Glutamatergic neuron (in vitro differentiated cells): ENCODE measurements around the gene TBC1D22A. TPM values are rescaled to one million over a fixed set of nuclear protein-coding genes. Genes with fewer than 3 reads are reported as not detected.

Experiments
- DNase-seq: peaks from one replicate; pipeline ENCODE4 v3.0.0; 2022
- H3K27ac Mint-ChIP-seq: one replicate; pipeline ENCODE4 v1.8.0; 2020; ENCODE audit warnings: mild to moderate bottlenecking, mixed read lengths, inconsistent platforms; ENCODE audit not compliant: unreplicated experiment
- H3K27me3 Mint-ChIP-seq: one replicate; pipeline ENCODE4 v1.8.0; 2020; ENCODE audit warnings: mild to moderate bottlenecking, moderate library complexity, mixed read lengths, inconsistent platforms; ENCODE audit not compliant: unreplicated experiment
- H3K36me3 Mint-ChIP-seq: one replicate; pipeline ENCODE4 v1.8.0; 2020; ENCODE audit warnings: mild to moderate bottlenecking, mixed read lengths, inconsistent platforms; ENCODE audit not compliant: unreplicated experiment
- H3K4me1 Mint-ChIP-seq: one replicate; pipeline ENCODE4 v1.8.0; 2020; ENCODE audit warnings: mild to moderate bottlenecking, low read depth, mixed read lengths, inconsistent platforms; ENCODE audit not compliant: unreplicated experiment
- H3K4me3 Mint-ChIP-seq: one replicate; pipeline ENCODE4 v1.8.0; 2020; ENCODE audit warnings: mild to moderate bottlenecking, mixed read lengths, inconsistent platforms; ENCODE audit not compliant: unreplicated experiment
- H3K9me3 Mint-ChIP-seq: one replicate; pipeline ENCODE4 v1.8.0; 2020; ENCODE audit warnings: mild to moderate bottlenecking, moderate library complexity, mixed read lengths, inconsistent platforms; ENCODE audit not compliant: unreplicated experiment
- CTCF ChIP-seq: fragments of 200-600 bp; sonication (generic); IDR thresholded peaks from one replicate; pipeline ENCODE4 v1.5.0; 2021; ENCODE audit not compliant: partially characterized antibody, unreplicated experiment
- total RNA-seq: library from RNA; stranded (reverse); fragmentation: NEBNext Ultra II Directional; extraction: Animal tissue kit (Norgen Biotek cat#: 25700); gene quantifications from one replicate; pipeline ENCODE4 v1.2.1, GENCODE V29; 2021; ENCODE audit not compliant: unreplicated experiment

Gene TBC1D22A
- total RNA-seq, 1 donor from 2014 or later = 23.0 TPM

DNA sequence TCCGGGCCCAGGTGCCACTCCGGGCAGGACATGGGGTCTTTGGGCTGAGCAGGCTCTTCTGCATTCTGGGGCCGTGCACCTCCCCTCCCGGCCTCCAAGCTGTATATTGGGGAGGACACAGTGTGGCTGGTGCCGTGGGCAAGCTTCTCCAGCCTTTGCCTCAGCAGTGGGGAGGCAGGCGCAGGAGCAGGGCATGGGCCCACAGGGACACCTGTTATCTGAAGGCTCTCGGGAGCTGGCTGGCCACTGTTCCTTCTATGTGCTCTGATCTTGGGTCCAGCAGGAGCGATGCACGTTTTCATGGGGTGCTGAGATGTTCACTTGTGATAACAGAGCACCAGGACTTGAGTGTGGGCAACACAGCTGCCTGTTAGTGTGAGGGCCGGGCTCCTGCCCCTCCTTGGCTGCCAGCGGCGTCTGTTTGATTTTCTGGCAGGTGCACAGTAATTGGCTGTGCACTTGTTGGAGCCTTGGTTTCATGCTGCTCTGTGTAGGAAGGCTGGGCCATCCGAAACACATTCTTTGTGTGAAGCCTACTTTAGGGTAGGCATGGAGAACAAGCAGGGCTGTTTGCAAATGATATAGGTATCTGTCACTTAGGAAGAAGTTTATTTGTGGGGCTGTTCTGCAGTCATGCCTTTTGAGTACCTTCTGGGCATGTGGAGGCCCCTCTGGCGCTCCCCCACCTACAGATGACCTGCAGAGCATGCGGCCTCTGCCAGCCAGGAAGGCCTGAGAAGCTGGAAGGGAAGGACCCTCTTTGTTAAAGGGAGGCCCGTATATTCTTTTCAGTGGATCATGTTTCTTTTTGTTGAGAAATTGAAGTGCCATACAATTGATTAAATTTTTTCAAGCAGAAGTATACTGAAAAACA is 201.5 kb downstream of the TBC1D22A start:
- Mint-ChIP-seq H3K27ac (no peak overlapping the region), H3K4me3 (no peak overlapping the region), H3K4me1 (peaks cover 16% of the 10 kb centered on the region), H3K9me3 (peaks cover 5% of the 10 kb centered on the region), H3K27me3 (peaks cover 2% of the 10 kb centered on the region), H3K36me3 (no peaks in the 10 kb centered on the region)
- TF ChIP-seq CTCF = no peak
- DNase-seq = no peak

- H3K4me3 Mint-ChIP-seq = no peak overlapping the region
- peaks cover 16% of the 10 kb centered on the region for H3K4me1 Mint-ChIP-seq
- H3K9me3 Mint-ChIP-seq = peaks cover 5% of the 10 kb centered on the region
- peak; percentile 14 for TF ChIP-seq CTCF
- no peak for DNase-seq
- no peaks in the 10 kb centered on the region for H3K36me3 Mint-ChIP-seq
- no peak overlapping the region for H3K27ac Mint-ChIP-seq
- H3K27me3 Mint-ChIP-seq = peaks cover 2% of the 10 kb centered on the region
Measured at GRCh38 chr22:46964773-46965550, 202.5 kb downstream of the TBC1D22A start.

- no peak overlapping the region for H3K4me3 Mint-ChIP-seq
- DNase-seq = no peak
- peaks cover 6% of the 10 kb centered on the region for H3K27me3 Mint-ChIP-seq
- no peak overlapping the region for H3K27ac Mint-ChIP-seq
- peaks cover 5% of the 10 kb centered on the region for H3K9me3 Mint-ChIP-seq
- peaks cover 19% of the 10 kb centered on the region for H3K4me1 Mint-ChIP-seq
- TF ChIP-seq CTCF = no peak
- H3K36me3 Mint-ChIP-seq = no peaks in the 10 kb centered on the region
Measured at GRCh38 chr22:46965555-46966494, 203.4 kb downstream of the TBC1D22A start.

GRCh38 chr22:46966495-46966845 is 204.0 kb downstream of the TBC1D22A start:
- no peak for TF ChIP-seq CTCF
- H3K9me3 Mint-ChIP-seq = peaks cover 5% of the 10 kb centered on the region
- no peaks in the 10 kb centered on the region for H3K36me3 Mint-ChIP-seq
- H3K4me1 Mint-ChIP-seq = peaks cover 16% of the 10 kb centered on the region
- H3K4me3 Mint-ChIP-seq = no peak overlapping the region
- H3K27ac Mint-ChIP-seq = no peak overlapping the region
- DNase-seq = no peak
- H3K27me3 Mint-ChIP-seq = peaks cover 6% of the 10 kb centered on the region
